Measurements from ENCODE around the gene KMT5B. TPM values are rescaled to one million over a fixed set of nuclear protein-coding genes. Genes with fewer than 3 reads are reported as not detected.

KMT5B gene
- total and polyA plus RNA-seq, 2 experiments from 2014 or later = 26.4 to 31.0 TPM

DNA sequence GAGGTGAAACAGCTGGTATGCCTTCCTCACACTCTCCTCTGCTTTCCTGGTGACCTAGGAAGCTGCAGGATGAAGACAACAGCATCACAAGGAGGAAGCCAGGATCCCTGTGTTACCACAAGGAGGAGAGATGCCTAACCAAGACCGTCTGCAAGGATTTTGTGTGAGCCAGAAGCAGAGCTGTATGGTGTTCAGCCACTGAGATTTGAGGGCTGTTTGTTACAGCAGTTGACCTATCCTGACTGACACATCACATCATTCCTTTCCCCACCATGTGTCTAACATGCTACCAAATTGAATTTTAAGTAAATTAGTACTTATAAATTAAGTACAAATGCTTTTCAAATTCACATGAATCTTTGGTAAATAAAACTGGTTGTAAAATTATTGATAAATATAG, 83.0 kb downstream of the KMT5B start (continued):
- TF ChIP-seq, protein P1, sequence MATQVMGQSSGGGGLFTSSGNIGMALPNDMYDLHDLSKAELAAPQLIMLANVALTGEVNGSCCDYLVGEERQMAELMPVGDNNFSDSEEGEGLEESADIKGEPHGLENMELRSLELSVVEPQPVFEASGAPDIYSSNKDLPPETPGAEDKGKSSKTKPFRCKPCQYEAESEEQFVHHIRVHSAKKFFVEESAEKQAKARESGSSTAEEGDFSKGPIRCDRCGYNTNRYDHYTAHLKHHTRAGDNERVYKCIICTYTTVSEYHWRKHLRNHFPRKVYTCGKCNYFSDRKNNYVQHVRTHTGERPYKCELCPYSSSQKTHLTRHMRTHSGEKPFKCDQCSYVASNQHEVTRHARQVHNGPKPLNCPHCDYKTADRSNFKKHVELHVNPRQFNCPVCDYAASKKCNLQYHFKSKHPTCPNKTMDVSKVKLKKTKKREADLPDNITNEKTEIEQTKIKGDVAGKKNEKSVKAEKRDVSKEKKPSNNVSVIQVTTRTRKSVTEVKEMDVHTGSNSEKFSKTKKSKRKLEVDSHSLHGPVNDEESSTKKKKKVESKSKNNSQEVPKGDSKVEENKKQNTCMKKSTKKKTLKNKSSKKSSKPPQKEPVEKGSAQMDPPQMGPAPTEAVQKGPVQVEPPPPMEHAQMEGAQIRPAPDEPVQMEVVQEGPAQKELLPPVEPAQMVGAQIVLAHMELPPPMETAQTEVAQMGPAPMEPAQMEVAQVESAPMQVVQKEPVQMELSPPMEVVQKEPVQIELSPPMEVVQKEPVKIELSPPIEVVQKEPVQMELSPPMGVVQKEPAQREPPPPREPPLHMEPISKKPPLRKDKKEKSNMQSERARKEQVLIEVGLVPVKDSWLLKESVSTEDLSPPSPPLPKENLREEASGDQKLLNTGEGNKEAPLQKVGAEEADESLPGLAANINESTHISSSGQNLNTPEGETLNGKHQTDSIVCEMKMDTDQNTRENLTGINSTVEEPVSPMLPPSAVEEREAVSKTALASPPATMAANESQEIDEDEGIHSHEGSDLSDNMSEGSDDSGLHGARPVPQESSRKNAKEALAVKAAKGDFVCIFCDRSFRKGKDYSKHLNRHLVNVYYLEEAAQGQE (IDR thresholded peaks at IDR 0.05; ENCODE audit: unreplicated experiment) = no peak
- TF ChIP-seq JUNB (IDR thresholded peaks at IDR 0.05; ENCODE audit: unreplicated experiment) (no peak), NANOG (IDR thresholded peaks at IDR 0.05; ENCODE audit: borderline replicate concordance) (no peak), CREB1 (CRISPR knock-in tag; IDR thresholded peaks at IDR 0.05; ENCODE audit: low read depth) (no peak), POLR2AphosphoS5 (IDR thresholded peaks at IDR 0.05; ENCODE audit: low read depth) (no peak), EZH2 (IDR thresholded peaks at IDR 0.05; ENCODE audit: low read depth, unreplicated experiment) (no peak), STAT1 (IDR thresholded peaks at IDR 0.05; ENCODE audit: unreplicated experiment) (no peak)
- TF ChIP-seq, protein P2, sequence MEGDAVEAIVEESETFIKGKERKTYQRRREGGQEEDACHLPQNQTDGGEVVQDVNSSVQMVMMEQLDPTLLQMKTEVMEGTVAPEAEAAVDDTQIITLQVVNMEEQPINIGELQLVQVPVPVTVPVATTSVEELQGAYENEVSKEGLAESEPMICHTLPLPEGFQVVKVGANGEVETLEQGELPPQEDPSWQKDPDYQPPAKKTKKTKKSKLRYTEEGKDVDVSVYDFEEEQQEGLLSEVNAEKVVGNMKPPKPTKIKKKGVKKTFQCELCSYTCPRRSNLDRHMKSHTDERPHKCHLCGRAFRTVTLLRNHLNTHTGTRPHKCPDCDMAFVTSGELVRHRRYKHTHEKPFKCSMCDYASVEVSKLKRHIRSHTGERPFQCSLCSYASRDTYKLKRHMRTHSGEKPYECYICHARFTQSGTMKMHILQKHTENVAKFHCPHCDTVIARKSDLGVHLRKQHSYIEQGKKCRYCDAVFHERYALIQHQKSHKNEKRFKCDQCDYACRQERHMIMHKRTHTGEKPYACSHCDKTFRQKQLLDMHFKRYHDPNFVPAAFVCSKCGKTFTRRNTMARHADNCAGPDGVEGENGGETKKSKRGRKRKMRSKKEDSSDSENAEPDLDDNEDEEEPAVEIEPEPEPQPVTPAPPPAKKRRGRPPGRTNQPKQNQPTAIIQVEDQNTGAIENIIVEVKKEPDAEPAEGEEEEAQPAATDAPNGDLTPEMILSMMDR (conservative IDR thresholded peaks at IDR 0.05; ENCODE audit: low read depth in 2 of 2) = no peak

DNA sequence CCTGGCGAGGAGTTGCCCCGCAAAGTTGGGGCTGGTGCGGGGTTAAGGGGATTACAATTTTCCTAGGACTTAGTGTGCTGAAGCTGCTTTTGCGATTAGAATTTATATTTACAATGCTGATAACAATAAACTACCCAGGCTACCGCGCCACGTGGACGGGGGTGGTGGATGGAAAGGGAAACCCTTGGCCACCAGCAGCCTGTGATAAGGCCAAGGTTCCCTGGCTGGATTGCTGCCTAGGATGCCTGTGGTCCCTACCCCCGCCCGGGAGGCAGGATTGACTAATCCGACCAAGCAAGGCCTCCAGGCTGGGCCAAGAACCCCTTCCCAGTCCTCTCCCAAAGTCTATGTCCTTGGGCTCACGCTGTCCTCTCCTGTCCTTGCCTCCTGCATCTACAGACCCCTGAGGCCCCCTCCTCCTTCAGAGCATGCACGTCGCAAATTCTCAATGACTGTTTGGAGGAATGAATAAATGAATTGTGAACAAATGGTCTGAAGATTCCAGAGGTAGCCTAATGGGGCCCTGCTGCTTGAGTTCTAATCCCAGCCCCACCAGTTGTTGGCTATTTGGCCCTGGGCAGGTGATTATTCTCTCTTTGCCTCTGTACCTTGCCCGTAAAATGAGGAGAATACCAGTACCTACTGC, 84.3 kb downstream of the KMT5B start:
- Histone ChIP-seq H3K4me1 (ENCODE audit: insufficient read depth) (peaks cover 50% of the 10 kb centered on the region), H3K9me2 (ENCODE audit: insufficient read depth) (0 out of 2 replicates have a peak, but pooled peaks cover 5% of the 10 kb centered on the region), H4K20me1 (replicated peaks; ENCODE audit: insufficient read depth) (no peaks in the 10 kb centered on the region), H3K79me2 (replicated peaks; ENCODE audit: insufficient read depth) (no peaks in the 10 kb centered on the region), H3K27me3 (ENCODE audit: insufficient read depth) (no peaks in the 10 kb centered on the region), H3F3A (replicated peaks; ENCODE audit: low read depth) (peaks cover 18% of the 10 kb centered on the region), H3K27ac (ENCODE audit: low read depth) (peak overlapping the region; percentile 88), H2AFZ (peak overlapping the region; percentile 87; the same call in 1 of the 2 replicates), H3K4me3 (peak overlapping the region; percentile 43), H3K4me2 (peak overlapping the region; percentile 74), H3K36me3 (ENCODE audit: insufficient read depth) (peaks cover 3% of the 10 kb centered on the region)
- no peak for TF ChIP-seq EZH2 (IDR thresholded peaks at IDR 0.05; ENCODE audit: low read depth, unreplicated experiment)
- TF ChIP-seq, protein P3, sequence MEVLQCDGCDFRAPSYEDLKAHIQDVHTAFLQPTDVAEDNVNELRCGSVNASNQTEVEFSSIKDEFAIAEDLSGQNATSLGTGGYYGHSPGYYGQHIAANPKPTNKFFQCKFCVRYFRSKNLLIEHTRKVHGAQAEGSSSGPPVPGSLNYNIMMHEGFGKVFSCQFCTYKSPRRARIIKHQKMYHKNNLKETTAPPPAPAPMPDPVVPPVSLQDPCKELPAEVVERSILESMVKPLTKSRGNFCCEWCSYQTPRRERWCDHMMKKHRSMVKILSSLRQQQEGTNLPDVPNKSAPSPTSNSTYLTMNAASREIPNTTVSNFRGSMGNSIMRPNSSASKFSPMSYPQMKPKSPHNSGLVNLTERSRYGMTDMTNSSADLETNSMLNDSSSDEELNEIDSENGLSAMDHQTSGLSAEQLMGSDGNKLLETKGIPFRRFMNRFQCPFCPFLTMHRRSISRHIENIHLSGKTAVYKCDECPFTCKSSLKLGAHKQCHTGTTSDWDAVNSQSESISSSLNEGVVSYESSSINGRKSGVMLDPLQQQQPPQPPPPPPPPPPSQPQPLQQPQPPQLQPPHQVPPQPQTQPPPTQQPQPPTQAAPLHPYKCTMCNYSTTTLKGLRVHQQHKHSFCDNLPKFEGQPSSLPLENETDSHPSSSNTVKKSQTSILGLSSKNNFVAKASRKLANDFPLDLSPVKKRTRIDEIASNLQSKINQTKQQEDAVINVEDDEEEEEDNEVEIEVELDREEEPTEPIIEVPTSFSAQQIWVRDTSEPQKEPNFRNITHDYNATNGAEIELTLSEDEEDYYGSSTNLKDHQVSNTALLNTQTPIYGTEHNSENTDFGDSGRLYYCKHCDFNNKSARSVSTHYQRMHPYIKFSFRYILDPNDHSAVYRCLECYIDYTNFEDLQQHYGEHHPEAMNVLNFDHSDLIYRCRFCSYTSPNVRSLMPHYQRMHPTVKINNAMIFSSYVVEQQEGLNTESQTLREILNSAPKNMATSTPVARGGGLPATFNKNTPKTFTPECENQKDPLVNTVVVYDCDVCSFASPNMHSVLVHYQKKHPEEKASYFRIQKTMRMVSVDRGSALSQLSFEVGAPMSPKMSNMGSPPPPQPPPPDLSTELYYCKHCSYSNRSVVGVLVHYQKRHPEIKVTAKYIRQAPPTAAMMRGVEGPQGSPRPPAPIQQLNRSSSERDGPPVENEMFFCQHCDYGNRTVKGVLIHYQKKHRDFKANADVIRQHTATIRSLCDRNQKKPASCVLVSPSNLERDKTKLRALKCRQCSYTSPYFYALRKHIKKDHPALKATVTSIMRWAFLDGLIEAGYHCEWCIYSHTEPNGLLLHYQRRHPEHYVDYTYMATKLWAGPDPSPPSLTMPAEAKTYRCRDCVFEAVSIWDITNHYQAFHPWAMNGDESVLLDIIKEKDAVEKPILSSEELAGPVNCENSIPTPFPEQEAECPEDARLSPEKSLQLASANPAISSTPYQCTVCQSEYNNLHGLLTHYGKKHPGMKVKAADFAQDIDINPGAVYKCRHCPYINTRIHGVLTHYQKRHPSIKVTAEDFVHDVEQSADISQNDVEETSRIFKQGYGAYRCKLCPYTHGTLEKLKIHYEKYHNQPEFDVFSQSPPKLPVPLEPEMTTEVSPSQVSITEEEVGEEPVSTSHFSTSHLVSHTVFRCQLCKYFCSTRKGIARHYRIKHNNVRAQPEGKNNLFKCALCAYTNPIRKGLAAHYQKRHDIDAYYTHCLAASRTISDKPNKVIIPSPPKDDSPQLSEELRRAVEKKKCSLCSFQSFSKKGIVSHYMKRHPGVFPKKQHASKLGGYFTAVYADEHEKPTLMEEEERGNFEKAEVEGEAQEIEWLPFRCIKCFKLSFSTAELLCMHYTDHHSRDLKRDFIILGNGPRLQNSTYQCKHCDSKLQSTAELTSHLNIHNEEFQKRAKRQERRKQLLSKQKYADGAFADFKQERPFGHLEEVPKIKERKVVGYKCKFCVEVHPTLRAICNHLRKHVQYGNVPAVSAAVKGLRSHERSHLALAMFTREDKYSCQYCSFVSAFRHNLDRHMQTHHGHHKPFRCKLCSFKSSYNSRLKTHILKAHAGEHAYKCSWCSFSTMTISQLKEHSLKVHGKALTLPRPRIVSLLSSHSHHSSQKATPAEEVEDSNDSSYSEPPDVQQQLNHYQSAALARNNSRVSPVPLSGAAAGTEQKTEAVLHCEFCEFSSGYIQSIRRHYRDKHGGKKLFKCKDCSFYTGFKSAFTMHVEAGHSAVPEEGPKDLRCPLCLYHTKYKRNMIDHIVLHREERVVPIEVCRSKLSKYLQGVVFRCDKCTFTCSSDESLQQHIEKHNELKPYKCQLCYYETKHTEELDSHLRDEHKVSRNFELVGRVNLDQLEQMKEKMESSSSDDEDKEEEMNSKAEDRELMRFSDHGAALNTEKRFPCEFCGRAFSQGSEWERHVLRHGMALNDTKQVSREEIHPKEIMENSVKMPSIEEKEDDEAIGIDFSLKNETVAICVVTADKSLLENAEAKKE (CRISPR knock-in tag; IDR thresholded peaks at IDR 0.05) = 0 out of 2 replicates have a peak, but pooled peaks have one; percentile 34
- H3K4me1 Mint-ChIP-seq = peaks cover 53% of the 10 kb centered on the region
- H3K27ac Mint-ChIP-seq = peak overlapping the region; percentile 92
- H3K4me3 Mint-ChIP-seq = peak overlapping the region; percentile 18
- H3K27me3 Mint-ChIP-seq (ENCODE audit: insufficient read depth, low read depth, poor library complexity) = peaks cover 22% of the 10 kb centered on the region
- DNase-seq (ENCODE audit: low spot score) (peak; percentile 75), ATAC-seq (peak; percentile 51)
- H3K36me3 Mint-ChIP-seq (ENCODE audit: low read depth) = peaks cover 32% of the 10 kb centered on the region
- peaks cover 46% of the 10 kb centered on the region for H3K9me3 Mint-ChIP-seq
